Sigmoid colon (tissue), 4 donors: ENCODE results near the gene DCAF16.

Source experiments
- EP300 ChIP-seq, 4 donors: sonication (generic); formaldehyde crosslinking; IDR thresholded peaks; one replicate each; pipeline ENCODE4 v1.6.1; 2017; ENCODE audit warnings: antibody characterized with exemption in 4 of 4
- POLR2A ChIP-seq, 2 donors: fragments of 450-650 bp; IDR thresholded peaks; one replicate each; pipeline ENCODE4 v1.6.1; 2016; ENCODE audit warnings: antibody characterized with exemption in 2 of 2, mild to moderate bottlenecking in 2 of 2, moderate library complexity in 2 of 2
- POLR2AphosphoS5 ChIP-seq, 4 donors: sonication (generic); formaldehyde crosslinking; IDR thresholded peaks; one replicate each; pipeline ENCODE4 v1.6.1; 2017; ENCODE audit warnings: antibody characterized with exemption in 4 of 4
- TF ChIP-seq, protein P1 (sequence below), 4 experiments: fragments of 450-650 bp in 3 of 4; fragments of 200-600 bp in 1 of 4; IDR thresholded peaks; one replicate each; pipeline ENCODE4 v1.5.1; 2016 to 2019; ENCODE audit warnings: antibody characterized with exemption in 4 of 4, mild to moderate bottlenecking in 3 of 4, moderate library complexity in 2 of 4

DNA sequence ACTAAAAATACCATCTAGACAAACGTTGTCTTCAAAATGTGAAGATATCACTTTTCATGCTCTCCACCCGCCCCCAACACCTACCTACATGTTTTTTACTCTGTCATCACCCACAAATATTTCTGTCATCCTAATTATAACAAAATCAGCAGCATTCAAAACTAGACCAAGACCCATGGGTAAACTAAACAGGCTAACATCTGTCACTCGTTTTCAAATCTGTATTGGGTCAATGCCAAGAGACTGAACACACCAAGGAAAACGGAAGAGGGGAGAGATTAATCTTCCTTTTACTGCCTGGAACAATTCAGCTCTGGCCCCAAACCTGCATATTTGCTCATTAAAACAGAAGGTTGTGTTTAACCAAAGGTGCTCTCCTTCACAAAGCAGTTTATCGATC lies 46.6 kb downstream of the DCAF16 start:
- TF ChIP-seq POLR2A (IDR thresholded peaks at IDR 0.05) (no peak), POLR2AphosphoS5 (IDR thresholded peaks at IDR 0.05) (no peak), EP300 (IDR thresholded peaks at IDR 0.05) (no peak)
- TF ChIP-seq, protein P1, sequence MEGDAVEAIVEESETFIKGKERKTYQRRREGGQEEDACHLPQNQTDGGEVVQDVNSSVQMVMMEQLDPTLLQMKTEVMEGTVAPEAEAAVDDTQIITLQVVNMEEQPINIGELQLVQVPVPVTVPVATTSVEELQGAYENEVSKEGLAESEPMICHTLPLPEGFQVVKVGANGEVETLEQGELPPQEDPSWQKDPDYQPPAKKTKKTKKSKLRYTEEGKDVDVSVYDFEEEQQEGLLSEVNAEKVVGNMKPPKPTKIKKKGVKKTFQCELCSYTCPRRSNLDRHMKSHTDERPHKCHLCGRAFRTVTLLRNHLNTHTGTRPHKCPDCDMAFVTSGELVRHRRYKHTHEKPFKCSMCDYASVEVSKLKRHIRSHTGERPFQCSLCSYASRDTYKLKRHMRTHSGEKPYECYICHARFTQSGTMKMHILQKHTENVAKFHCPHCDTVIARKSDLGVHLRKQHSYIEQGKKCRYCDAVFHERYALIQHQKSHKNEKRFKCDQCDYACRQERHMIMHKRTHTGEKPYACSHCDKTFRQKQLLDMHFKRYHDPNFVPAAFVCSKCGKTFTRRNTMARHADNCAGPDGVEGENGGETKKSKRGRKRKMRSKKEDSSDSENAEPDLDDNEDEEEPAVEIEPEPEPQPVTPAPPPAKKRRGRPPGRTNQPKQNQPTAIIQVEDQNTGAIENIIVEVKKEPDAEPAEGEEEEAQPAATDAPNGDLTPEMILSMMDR (IDR thresholded peaks at IDR 0.05): no peak
